ENCODE data around the gene CTPS1.

Gene CTPS1

DNA sequence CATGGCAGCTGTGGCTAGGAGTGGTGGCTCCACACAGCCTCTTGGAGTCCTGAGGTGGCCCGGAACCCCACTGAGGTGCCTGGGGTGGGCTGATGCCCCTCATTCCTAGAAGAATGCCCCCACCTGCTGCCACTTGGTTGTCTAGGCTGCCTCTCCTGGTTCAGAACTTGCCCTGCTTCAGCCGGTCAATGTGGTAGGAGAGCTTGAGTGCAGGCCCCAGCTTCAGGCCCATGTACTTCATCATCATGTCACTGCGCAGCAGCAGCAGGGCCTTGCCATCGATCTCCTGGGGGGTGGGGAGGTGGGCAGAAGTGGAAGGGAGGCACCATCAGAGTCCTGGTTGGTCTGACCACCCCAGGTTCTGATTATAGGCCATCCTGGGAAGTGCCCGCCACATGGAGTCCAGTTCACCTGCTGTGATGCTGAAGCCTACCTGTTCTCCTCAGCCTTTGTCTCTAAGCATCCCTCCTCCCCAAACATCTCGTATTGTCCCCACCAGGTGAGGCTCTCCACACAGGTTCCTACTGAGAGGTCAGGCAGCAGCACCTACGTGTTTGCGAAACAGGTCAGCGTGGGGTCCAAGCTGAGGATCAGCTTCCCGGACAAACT, 48.6 kb downstream of the CTPS1 start:
- ChIA-PET CTCF (no interaction called here), POLR2A (no interaction called here)
- no peak for DNase-seq (ENCODE audit: extremely low spot score)
- TF ChIP-seq, protein P1, sequence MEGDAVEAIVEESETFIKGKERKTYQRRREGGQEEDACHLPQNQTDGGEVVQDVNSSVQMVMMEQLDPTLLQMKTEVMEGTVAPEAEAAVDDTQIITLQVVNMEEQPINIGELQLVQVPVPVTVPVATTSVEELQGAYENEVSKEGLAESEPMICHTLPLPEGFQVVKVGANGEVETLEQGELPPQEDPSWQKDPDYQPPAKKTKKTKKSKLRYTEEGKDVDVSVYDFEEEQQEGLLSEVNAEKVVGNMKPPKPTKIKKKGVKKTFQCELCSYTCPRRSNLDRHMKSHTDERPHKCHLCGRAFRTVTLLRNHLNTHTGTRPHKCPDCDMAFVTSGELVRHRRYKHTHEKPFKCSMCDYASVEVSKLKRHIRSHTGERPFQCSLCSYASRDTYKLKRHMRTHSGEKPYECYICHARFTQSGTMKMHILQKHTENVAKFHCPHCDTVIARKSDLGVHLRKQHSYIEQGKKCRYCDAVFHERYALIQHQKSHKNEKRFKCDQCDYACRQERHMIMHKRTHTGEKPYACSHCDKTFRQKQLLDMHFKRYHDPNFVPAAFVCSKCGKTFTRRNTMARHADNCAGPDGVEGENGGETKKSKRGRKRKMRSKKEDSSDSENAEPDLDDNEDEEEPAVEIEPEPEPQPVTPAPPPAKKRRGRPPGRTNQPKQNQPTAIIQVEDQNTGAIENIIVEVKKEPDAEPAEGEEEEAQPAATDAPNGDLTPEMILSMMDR (IDR thresholded peaks at IDR 0.05; ENCODE audit: control extremely low read depth, extremely low read depth, low read depth, missing control alignments) = no peak

DNA sequence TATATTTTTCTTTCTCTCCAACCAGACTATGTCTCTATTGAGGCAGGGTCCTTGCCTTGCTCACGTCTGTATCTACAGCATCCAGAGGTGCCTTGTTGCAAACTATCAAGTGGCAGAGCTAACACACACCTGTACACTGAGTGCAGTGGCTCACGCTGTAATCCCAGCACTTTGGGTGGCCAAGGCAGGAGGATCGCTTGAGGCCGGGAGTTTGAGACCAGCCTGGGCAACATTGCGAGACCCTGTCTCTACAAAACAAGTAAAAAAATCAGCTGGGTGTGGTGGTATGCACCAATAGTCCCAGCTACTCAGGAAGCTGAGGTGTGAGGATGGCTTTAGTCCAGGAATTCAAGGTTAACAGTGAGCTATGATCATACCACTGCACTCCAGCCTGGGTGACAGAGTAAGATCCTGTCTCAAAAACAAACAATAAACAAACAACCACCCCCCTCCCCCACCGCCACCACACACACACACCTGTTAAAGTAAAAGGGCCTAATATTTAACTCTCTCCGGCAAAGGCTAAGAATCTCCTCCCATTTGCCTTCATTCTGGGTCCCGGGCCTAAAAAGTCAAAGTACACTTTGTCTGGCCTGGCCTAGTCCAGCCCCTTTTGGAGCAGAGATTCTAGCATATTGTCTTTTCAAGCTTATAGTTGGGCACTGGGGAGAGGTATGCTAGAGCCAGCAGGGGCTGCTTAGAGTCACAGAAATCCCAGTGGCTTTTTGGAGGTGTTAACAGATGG, 51.5 kb downstream of the CTPS1 start:
- DNase-seq (ENCODE audit: extremely low spot score) = no peak
- TF ChIP-seq, protein P1 (IDR thresholded peaks at IDR 0.05; ENCODE audit: control extremely low read depth, extremely low read depth, low read depth, missing control alignments) = no peak
- ChIA-PET CTCF (interaction anchor here (1.0 to 1.9 kb wide), 2 partner anchors 9 kb away, joined by 3 to 6 read pairs; partner anchors contain the start of gene SLFNL1), POLR2A (no interaction called here)

DNA sequence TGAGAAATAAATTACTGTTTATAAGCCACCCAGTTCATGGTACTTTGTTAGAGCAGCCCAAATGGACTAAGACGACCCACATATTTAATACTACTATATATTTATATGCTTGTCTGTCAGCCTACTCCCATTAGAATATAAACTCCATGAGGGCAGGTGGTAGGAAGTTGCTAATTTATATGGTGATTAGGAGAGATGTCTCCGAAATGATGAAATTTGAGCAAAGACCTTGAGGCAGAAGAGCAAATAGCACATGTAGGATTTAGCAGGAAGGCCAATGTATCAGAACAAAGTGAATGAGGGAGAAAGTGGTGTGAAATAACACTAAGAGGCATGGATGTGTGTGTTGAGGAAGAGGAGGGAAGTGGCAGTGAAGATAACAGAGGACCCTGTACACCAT, 52.7 kb downstream of the CTPS1 start:
- POLR2A ChIA-PET = no interaction called here
- CTCF ChIA-PET = no interaction called here
- TF ChIP-seq, protein P1 (IDR thresholded peaks at IDR 0.05; ENCODE audit: control extremely low read depth, extremely low read depth, low read depth, missing control alignments) = no peak
- no peak for DNase-seq (ENCODE audit: extremely low spot score)

DNA sequence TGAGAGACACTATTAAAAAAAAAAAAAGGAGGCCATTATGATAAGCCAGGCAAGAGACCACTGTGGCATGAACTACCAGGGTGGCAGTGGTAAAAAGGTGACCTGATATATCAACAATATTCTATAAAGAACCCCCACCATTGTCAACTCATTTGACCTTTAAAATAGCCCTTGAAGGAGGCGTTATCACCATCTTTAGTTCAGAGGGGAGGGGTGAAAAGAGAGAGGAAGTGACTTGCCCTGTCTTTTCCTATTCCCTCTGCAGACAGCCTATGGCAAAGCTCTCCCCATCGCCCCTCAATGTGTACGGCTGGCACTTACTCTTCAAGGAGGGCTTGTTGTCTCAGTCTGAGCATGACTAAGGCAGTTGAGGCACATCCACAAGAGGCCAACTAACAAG, 53.8 kb downstream of the CTPS1 start:
- DNase-seq (ENCODE audit: extremely low spot score) = no peak
- TF ChIP-seq, protein P1 (IDR thresholded peaks at IDR 0.05; ENCODE audit: control extremely low read depth, extremely low read depth, low read depth, missing control alignments) = no peak
- POLR2A ChIA-PET = no interaction called here
- CTCF ChIA-PET = no interaction called here

DNA sequence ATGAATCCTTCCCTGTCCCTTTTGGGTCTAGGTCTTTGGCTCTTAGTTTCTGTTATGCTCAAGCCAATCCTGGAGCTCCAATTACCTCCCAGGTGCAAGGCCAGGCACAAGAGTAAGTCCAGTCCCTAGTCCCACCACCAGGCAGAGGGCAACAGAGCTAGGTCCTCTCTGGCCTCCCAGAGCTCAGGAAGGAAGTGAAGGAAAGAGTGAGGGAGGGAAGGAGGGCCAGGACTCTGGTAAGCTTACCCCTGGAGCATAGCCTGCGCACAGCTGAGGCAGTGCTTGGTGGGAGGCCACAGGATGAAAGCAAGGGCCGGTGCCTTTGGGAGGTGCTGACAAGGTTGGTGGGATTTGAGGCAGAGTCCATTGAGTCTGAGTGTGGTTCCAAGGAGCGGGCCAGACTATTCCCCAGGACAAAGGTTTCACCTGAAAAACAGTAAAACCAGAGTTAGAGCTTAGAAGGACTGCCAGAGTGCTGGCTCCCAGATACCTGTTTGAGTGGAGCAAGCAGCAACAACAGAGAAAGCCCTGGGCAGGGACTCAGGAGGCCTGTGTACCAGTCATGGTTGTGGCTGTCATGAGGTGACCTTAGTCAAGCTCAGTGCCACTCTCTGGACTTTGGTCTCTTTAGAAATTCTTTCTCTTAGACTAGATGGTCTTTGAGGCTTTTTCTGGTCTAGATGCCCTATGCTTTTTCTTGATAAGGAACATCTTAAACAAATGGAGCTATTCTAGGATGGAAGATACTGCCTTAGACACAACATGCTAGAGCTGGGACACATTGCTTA, 57.8 kb downstream of the CTPS1 start:
- no peak for DNase-seq (ENCODE audit: extremely low spot score)
- TF ChIP-seq, protein P1 (IDR thresholded peaks at IDR 0.05; ENCODE audit: control extremely low read depth, extremely low read depth, low read depth, missing control alignments) = no peak
- CTCF ChIA-PET = interaction anchor here (0.8 to 1.7 kb wide), 3 partner anchors 11 to 33 kb away, joined by 3 to 5 read pairs (median 3); no protein-coding TSS in a partner anchor
- POLR2A ChIA-PET = no interaction called here

DNA sequence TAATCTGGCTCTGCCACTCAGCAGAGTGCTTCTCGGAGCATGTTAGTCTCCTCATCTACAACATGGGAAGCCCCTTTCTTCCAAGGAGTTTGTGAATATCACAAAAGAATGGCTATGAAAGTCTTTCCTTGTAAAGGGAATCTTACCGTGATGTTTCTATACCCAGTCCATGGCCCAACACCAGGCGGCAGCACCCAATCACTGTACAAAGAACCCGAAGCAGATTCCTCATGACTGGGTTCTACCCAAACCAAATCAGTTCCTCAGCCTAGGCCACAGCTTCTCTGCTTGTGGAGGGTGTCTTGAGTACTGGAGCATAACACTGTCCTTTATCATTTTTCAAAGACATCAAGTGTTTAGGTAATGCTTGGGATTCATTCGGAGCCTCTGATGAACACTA, 58.6 kb downstream of the CTPS1 start:
- ChIA-PET CTCF (interaction anchor here (0.8 to 1.7 kb wide), 3 partner anchors 12 to 23 kb away, joined by 3 to 5 read pairs (median 3); no protein-coding TSS in a partner anchor), POLR2A (no interaction called here)
- DNase-seq (ENCODE audit: extremely low spot score) = no peak
- TF ChIP-seq, protein P1 (IDR thresholded peaks at IDR 0.05; ENCODE audit: control extremely low read depth, extremely low read depth, low read depth, missing control alignments) = no peak

Data from GM10248 (cell line).